ENCODE data around the gene ATG4A.

The ATG4A gene

DNA sequence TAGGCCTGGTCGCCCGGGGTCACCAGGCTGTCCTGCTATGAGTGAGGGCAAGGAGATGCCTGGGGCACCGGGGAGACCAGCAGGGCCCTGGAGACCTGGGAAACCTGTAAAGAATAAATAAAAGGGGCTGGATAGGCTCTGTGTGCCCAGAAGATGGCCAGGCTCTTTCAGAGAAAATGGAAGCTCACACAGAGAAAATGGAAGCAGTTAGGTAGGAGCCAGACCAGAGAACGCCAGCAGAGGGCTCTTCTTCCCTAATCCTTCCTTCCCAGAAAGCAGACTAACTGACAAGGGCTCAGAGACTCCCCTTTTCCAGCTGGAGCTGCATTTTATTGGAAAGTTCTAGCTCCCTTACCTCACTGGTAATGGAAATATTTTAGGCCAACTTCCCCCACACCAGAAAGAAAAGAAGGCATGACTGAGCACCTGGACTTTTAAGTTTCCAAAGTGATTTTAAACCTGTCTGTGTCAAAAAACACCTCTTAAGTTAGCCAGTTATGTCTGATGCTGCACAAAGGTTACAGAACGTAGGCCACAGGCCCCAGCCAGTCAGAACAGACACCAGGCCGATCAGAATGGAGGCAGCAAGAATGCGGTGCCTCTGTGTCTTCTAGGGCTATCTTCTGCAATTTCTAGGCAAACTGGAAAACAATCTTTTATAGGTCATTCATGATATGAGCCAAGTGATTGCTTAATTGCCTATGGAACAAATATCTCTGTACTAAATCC, 74.0 kb downstream of the ATG4A start:
- no peak overlapping the region for H3K9ac ChIP-seq (ENCODE audit: low read depth, low read length)
- no peaks in the 10 kb centered on the region for H3K27me3 ChIP-seq (ENCODE audit: insufficient read depth, low read length, poor library complexity)
- no peak for DNase-seq
- no peaks in the 10 kb centered on the region for H3K4me1 ChIP-seq (ENCODE audit: insufficient read depth, low read length)
- no peak overlapping the region for H3K4me2 ChIP-seq (ENCODE audit: insufficient read depth, low read length)
- no peaks in the 10 kb centered on the region for H3K9me3 ChIP-seq (ENCODE audit: insufficient read depth, low read length, severe bottlenecking)
- no peak for ATAC-seq (ENCODE audit: insufficient read depth, low read depth)
- TF ChIP-seq, protein P1, sequence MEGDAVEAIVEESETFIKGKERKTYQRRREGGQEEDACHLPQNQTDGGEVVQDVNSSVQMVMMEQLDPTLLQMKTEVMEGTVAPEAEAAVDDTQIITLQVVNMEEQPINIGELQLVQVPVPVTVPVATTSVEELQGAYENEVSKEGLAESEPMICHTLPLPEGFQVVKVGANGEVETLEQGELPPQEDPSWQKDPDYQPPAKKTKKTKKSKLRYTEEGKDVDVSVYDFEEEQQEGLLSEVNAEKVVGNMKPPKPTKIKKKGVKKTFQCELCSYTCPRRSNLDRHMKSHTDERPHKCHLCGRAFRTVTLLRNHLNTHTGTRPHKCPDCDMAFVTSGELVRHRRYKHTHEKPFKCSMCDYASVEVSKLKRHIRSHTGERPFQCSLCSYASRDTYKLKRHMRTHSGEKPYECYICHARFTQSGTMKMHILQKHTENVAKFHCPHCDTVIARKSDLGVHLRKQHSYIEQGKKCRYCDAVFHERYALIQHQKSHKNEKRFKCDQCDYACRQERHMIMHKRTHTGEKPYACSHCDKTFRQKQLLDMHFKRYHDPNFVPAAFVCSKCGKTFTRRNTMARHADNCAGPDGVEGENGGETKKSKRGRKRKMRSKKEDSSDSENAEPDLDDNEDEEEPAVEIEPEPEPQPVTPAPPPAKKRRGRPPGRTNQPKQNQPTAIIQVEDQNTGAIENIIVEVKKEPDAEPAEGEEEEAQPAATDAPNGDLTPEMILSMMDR (IDR thresholded peaks at IDR 0.05; ENCODE audit: borderline replicate concordance, extremely low read depth, low read length, poor library complexity, severe bottlenecking), result peak; percentile 22
- TF ChIP-seq EZH2 (IDR thresholded peaks at IDR 0.05; ENCODE audit: borderline replicate concordance, low read depth, low read length, severe bottlenecking), result no peak
- no peaks in the 10 kb centered on the region for H3K79me2 ChIP-seq (ENCODE audit: insufficient read depth, low read length)
- no peaks in the 10 kb centered on the region for H3K36me3 ChIP-seq (ENCODE audit: insufficient read depth, low read length)
- H4K20me1 ChIP-seq (ENCODE audit: insufficient read depth, low read length), result no peaks in the 10 kb centered on the region
- H3K27ac ChIP-seq (ENCODE audit: low read length), result no peak overlapping the region
- no peak overlapping the region for H2AFZ ChIP-seq (ENCODE audit: low read depth, low read length)
- no peak overlapping the region for H3K4me3 ChIP-seq (ENCODE audit: low read depth in 1 of 2, low read length in 2 of 2)

DNA sequence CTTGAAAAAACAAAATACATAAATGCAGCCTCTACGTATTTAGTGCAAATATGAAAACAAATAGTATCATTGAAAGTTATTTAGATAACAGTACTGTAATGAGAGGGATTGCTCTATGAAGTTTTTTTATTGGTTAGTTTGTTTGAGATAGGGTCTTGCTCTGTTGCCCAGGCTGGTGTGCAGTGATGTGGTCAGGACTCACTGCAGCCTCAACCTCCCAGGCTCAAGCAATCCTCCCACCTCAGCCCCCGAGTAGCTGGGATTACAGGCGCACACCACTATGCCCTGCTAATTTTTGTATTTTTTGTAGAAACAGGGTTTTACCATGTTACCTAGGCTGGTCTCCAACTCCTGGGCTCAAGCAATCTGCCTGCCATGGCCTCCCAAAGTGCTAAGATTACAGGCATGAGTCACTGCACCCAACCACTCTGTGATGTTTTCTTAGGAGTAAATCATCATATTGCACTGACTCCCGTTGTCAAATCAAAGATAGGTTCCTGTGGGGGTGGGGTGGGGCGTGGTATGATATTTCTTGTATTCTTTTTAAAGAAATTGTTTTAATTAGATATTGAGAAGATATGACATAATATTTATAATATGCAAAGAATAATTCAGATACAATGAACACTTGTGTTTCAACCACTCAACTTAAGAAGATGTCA, 75.8 kb downstream of the ATG4A start:
- H3K36me3 ChIP-seq (ENCODE audit: insufficient read depth, low read length), result no peaks in the 10 kb centered on the region
- H3K27me3 ChIP-seq (ENCODE audit: insufficient read depth, low read length, poor library complexity), result no peaks in the 10 kb centered on the region
- H3K4me2 ChIP-seq (ENCODE audit: insufficient read depth, low read length), result no peak overlapping the region
- H4K20me1 ChIP-seq (ENCODE audit: insufficient read depth, low read length), result no peaks in the 10 kb centered on the region
- no peaks in the 10 kb centered on the region for H3K9me3 ChIP-seq (ENCODE audit: insufficient read depth, low read length, severe bottlenecking)
- no peak overlapping the region for H3K9ac ChIP-seq (ENCODE audit: low read depth, low read length)
- no peaks in the 10 kb centered on the region for H3K4me1 ChIP-seq (ENCODE audit: insufficient read depth, low read length)
- H3K27ac ChIP-seq (ENCODE audit: low read length), result no peak overlapping the region
- TF ChIP-seq, protein P1 (IDR thresholded peaks at IDR 0.05; ENCODE audit: borderline replicate concordance, extremely low read depth, low read length, poor library complexity, severe bottlenecking), result no peak
- no peak for TF ChIP-seq EZH2 (IDR thresholded peaks at IDR 0.05; ENCODE audit: borderline replicate concordance, low read depth, low read length, severe bottlenecking)
- DNase-seq (no peak), ATAC-seq (ENCODE audit: insufficient read depth, low read depth) (no peak)
- no peak overlapping the region for H2AFZ ChIP-seq (ENCODE audit: low read depth, low read length)
- H3K4me3 ChIP-seq (ENCODE audit: low read depth in 1 of 2, low read length in 2 of 2), result no peak overlapping the region
- no peaks in the 10 kb centered on the region for H3K79me2 ChIP-seq (ENCODE audit: insufficient read depth, low read length)

DNA sequence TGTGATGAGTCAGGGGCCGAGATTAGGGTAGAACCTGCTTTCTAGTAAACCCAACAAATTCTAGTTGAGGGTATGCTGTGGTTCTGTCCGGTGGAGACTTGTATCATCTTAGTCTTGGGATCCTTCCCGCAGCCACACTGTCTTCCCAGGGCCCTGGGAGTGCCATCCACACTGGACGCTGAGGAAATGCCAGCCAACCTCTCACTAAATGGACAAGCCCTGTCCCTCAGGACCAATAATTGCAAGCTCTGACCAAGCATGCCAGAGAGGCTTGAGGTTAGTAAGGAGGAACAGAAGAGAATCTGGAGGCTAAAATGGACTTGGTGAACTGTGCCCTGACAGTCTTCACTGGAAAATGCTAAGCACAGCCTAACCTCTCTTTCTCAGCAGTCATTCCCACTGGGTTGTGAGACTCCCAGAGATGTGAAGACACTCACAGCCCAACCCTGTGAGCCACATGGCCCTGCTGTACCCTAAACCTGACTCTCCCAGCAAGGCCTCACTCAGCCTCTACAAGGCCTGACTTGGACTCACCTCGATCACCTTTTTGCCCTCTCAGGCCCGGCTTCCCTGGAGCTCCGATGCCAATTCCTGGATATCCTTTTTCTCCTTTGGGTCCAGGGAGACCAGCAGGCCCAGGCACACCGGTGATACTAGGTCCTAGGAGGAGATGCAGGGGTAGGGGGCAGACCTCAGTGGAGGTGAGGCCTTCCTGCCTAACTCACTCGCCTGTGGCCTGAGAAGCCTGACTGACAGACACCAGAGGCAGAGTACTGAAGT, 77.6 kb downstream of the ATG4A start:
- no peaks in the 10 kb centered on the region for H3K36me3 ChIP-seq (ENCODE audit: insufficient read depth, low read length)
- H3K4me1 ChIP-seq (ENCODE audit: insufficient read depth, low read length), result no peaks in the 10 kb centered on the region
- H3K79me2 ChIP-seq (ENCODE audit: insufficient read depth, low read length), result no peaks in the 10 kb centered on the region
- no peak overlapping the region for H2AFZ ChIP-seq (ENCODE audit: low read depth, low read length)
- no peak overlapping the region for H3K9ac ChIP-seq (ENCODE audit: low read depth, low read length)
- H3K4me3 ChIP-seq (ENCODE audit: low read depth in 1 of 2, low read length in 2 of 2), result no peak overlapping the region
- no peak for ATAC-seq (ENCODE audit: insufficient read depth, low read depth)
- no peaks in the 10 kb centered on the region for H3K9me3 ChIP-seq (ENCODE audit: insufficient read depth, low read length, severe bottlenecking)
- no peak for DNase-seq
- no peaks in the 10 kb centered on the region for H4K20me1 ChIP-seq (ENCODE audit: insufficient read depth, low read length)
- TF ChIP-seq EZH2 (IDR thresholded peaks at IDR 0.05; ENCODE audit: borderline replicate concordance, low read depth, low read length, severe bottlenecking), result no peak
- TF ChIP-seq, protein P1 (IDR thresholded peaks at IDR 0.05; ENCODE audit: borderline replicate concordance, extremely low read depth, low read length, poor library complexity, severe bottlenecking), result no peak
- H3K27ac ChIP-seq (ENCODE audit: low read length), result no peak overlapping the region
- no peak overlapping the region for H3K4me2 ChIP-seq (ENCODE audit: insufficient read depth, low read length)
- no peaks in the 10 kb centered on the region for H3K27me3 ChIP-seq (ENCODE audit: insufficient read depth, low read length, poor library complexity)
